Limb (tissue), 2 donors: ENCODE measurements around the gene NPAS3.

ENCODE experiments used
- DNase-seq, 2 donors: peaks; one replicate each; pipeline ENCODE4 v3.0.0-alpha.2; 2016; ENCODE audit errors: extremely low spot score in 2 of 2

NPAS3 gene

DNA sequence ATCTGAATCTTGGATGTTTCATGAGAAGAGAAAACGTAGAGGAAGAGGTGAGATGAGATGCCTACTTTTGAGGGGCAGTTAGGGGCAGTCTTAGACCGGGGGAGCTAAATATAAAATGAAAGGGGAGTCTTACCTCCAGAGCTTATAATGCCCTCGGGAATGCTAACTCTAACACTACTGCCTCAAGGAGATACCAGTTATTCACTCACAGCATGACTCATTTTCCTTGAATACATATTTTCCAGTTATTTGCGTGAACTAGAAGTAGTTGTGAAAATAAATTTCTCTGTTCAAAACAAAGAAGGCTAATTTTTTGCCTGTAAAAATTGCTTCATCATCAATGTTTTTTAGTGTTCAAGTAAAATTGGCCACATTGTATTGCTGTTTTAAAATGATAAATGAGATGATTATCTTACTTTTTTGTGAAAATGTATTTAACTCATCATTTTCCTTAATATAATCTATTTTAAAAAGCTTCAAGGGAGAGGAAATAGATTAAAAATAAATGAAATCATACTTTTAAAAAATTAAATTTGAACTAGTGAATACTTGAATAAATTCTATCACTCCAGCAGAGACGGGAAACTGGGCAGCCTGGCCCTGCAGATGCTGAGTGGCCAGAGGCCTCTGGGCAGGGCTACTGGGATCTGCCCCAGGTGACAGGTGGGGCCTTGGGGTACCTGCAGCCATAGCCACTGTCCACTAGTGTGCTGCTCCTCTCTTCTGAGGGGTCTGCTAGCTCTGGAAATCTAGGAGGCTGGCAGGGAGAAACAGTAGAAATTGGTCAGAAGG lies 672.9 kb downstream of the NPAS3 start:
- no peak for DNase-seq

- DNase-seq = no peak
Measured at GRCh38 chr14:33612197-33612505, 673.5 kb downstream of the NPAS3 start.

GRCh38 chr14:33617154-33617553 lies 678.5 kb downstream of the NPAS3 start:
- peak in 1 of 2 donors; percentile 7 for DNase-seq

GRCh38 chr14:33618361-33619105 lies 679.9 kb downstream of the NPAS3 start:
- no peak for DNase-seq

- DNase-seq = no peak
Measured at GRCh38 chr14:33622496-33622895, 683.8 kb downstream of the NPAS3 start.

DNA sequence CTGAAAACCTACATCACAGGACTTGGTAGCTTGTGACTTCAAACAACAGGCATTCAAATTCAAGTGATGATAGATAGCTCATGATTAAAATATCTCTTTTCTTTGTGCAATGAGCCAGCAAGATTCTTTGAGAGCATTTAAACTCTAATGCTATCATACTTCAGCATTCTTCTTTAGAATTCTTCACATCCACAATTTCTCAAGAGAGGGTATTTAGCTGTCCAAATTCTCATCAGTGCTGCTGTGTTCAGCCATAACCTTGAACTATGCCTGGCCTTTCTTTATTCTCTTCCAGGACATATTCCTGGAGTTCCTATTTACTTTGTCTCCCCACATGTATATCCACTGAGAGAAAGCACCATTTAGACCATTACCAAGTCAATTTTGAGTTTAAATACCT lies 691.1 kb downstream of the NPAS3 start:
- no peak for DNase-seq

DNA sequence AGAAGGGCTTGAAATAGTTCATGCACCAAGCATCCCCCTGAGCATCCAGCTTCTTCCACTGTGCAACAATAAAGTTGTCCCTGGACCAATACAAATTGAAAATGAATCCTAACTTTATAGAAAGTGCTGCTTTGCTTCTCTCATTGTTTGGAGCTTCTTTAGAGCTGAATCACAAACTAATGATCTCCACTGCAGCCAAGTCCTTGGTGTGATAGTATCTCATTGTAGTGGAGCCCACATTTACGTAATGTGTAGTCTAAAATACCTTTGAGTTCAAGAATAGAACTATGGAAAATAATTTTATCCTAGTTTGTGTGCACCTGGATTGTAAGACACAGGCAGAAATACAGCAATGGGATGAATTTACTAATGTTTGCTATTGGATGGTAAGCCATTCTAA lies 692.3 kb downstream of the NPAS3 start:
- DNase-seq = no peak

DNA sequence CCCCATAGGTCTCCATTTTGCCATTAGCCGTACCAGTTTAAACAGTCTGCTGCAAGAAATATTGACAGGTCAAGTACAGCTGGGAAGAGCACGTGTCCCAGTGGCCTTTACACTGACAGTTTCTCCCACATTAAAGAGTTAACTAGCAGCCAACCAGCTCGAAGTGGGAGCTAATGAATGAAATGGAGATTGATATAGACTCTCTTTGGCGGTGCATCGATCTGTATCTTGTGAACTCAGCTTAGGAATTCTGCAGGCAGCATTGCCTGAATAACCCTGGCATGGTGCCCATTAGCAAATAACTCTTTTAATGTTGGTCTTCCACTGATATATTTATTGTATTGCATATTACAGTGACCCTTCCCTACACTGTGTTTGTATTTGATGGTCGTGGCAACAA lies 692.8 kb downstream of the NPAS3 start:
- no peak for DNase-seq

- no peak for DNase-seq
Measured at GRCh38 chr14:33634631-33635030, 696.0 kb downstream of the NPAS3 start.

- DNase-seq = no peak
Measured at GRCh38 chr14:33636716-33637115, 698.0 kb downstream of the NPAS3 start.

DNA sequence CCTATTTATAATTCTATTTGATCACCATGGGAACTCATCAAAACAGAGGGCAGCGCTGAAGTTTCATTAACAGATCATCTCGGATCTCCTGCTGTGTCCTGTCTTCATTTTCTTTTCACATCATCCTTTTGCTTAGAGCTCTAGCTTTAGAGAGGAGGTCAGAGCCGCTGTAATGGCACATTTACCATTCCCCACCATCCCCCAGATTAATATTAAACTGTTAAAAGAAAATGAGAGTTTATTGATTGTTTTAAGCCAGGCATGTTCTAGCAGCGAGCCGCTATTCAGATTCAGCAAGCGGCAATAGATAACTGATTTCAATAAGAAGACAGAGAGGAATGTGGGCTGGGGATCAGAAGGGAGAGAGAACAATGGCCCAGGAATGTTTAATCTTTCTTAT lies 703.4 kb downstream of the NPAS3 start:
- no peak for DNase-seq

GRCh38 chr14:33642691-33643244 lies 704.1 kb downstream of the NPAS3 start:
- no peak for DNase-seq

- no peak for DNase-seq
Measured at GRCh38 chr14:33643426-33644181, 704.9 kb downstream of the NPAS3 start.

GRCh38 chr14:33646692-33647260 lies 708.1 kb downstream of the NPAS3 start:
- DNase-seq = no peak

- no peak for DNase-seq
Measured at GRCh38 chr14:33647385-33647786, 708.7 kb downstream of the NPAS3 start.

GRCh38 chr14:33650430-33650829 lies 711.8 kb downstream of the NPAS3 start:
- DNase-seq = no peak

GRCh38 chr14:33652566-33653307 lies 714.1 kb downstream of the NPAS3 start:
- DNase-seq = no peak

- DNase-seq = no peak
Measured at GRCh38 chr14:33653308-33653695, 714.6 kb downstream of the NPAS3 start.

GRCh38 chr14:33655421-33655820 lies 716.7 kb downstream of the NPAS3 start:
- DNase-seq = no peak

GRCh38 chr14:33657476-33657875 lies 718.8 kb downstream of the NPAS3 start:
- no peak for DNase-seq

DNA sequence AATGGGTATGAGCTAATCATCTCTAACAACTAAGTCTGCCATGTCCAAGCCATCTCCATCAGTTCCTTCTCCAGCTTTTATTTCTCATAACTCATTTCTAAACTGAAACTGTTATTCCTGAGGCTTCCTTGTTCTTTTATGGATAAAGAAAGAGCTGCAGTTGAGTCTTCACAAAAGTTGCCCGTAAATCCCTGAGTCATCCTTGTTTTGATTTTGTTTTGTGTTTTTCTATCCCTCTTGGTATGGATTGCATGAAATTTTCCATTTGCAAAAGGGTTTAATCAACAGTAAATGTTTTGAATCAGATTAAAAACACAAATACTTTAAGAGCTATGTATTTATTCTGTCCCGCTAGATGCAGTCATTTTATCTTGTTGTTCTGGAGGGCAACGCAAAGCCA lies 721.6 kb downstream of the NPAS3 start:
- DNase-seq = no peak
